Panc1 (cell line): ENCODE data around the gene RAB10. TPM values are rescaled to one million over a fixed set of nuclear protein-coding genes. Genes with fewer than 3 reads are reported as not detected.

Experiments
- ATAC-seq: fragments of 200-7000 bp; cut with Tn5 transposase; 2 replicates; pipeline ENCODE4 v1.9.1; 2020; ENCODE audit warnings: mild to moderate bottlenecking, moderate library complexity
- BruUV-seq: library from RNA; stranded (reverse); fragments of 400-500 nt; replicated peaks from 2 replicates; lab custom pipeline; 2021; lab: Mats Ljungman, UMichigan
- CTCF ChIA-PET: fragments of 300-600 bp; sonication (Branson Sonifier 250); formaldehyde crosslinking; loops from one replicate; lab custom pipeline; 2022; ENCODE audit warnings: antibody characterized with exemption; lab: Charles Lee
- POLR2A ChIA-PET: fragments of 300-600 bp; sonication (Branson Sonifier 250); formaldehyde crosslinking; loops from one replicate; lab custom pipeline; 2022; ENCODE audit warnings: antibody characterized with exemption; lab: Charles Lee
- DNase-seq: peaks from one replicate; pipeline ENCODE4 v3.0.0-alpha.2; 2010; ENCODE audit warnings: low read depth, low spot score
- H3K27ac ChIP-seq: 2 replicates; pipeline ENCODE4 v1.5.1; 2011; ENCODE audit warnings: mild to moderate bottlenecking, low read length, inconsistent platforms
- H3K27me3 ChIP-seq: fragments of 200-500 bp; sonication (Bioruptor generic); 2 replicates; pipeline ENCODE4 v1.6.0; 2014; ENCODE audit warnings: low read length, inconsistent platforms; ENCODE audit not compliant: control insufficient read depth, insufficient read depth
- H3K36me3 ChIP-seq: fragments of 200-500 bp; sonication (Bioruptor generic); 2 replicates; pipeline ENCODE4 v1.5.1; 2014; ENCODE audit warnings: inconsistent platforms, mild to moderate bottlenecking, low read length, moderate library complexity; ENCODE audit not compliant: control insufficient read depth, insufficient read depth
- H3K4me1 ChIP-seq: 2 replicates; pipeline ENCODE4 v1.5.1; 2011; ENCODE audit warnings: inconsistent platforms, mild to moderate bottlenecking, low read length, moderate library complexity; ENCODE audit not compliant: control insufficient read depth, insufficient read depth
- H3K4me3 ChIP-seq, 2 experiments: 2 replicates each; pipeline ENCODE4 v1.5.1; 2011 to 2012; ENCODE audit warnings: low read depth in 2 of 2, low read length in 2 of 2, mild to moderate bottlenecking in 2 of 2, inconsistent platforms in 1 of 2, moderate library complexity in 1 of 2
- H3K9me3 ChIP-seq: fragments of 200-500 bp; sonication (Bioruptor generic); 2 replicates; pipeline ENCODE4 v1.5.1; 2014; ENCODE audit warnings: low read depth, mild to moderate bottlenecking, inconsistent platforms, low read length, moderate library complexity; ENCODE audit not compliant: control insufficient read depth, insufficient read depth
- POLR2AphosphoS5 ChIP-seq: IDR thresholded peaks from 2 replicates; pipeline ENCODE4 v1.6.1; 2012; ENCODE audit warnings: mild to moderate bottlenecking, low read depth, low read length, moderate library complexity
- REST ChIP-seq, 2 experiments: IDR thresholded peaks; 2 replicates each; pipeline ENCODE4 v1.6.1; 2011 to 2012; ENCODE audit warnings: low read depth in 2 of 2, control low read depth in 1 of 2, low read length in 1 of 2, mild to moderate bottlenecking in 1 of 2, moderate library complexity in 1 of 2; ENCODE audit not compliant: insufficient read depth in 1 of 2
- SIN3A ChIP-seq: IDR thresholded peaks from 2 replicates; pipeline ENCODE4 v1.6.1; 2012; ENCODE audit warnings: low read depth, mild to moderate bottlenecking, low read length, moderate library complexity, borderline replicate concordance; ENCODE audit not compliant: insufficient read depth
- TCF7L2 ChIP-seq: IDR thresholded peaks from 2 replicates; pipeline ENCODE4 v1.6.1; 2011; ENCODE audit warnings: mild to moderate bottlenecking, low read depth, low read length, inconsistent platforms
- in situ Hi-C: cut with HindIII; loops from 2 replicates; pipeline ENCODE4 v1.10.0; 2016; ENCODE audit warnings: low sequenced_read_pairs, low pct_unique_long_range_greater_than_20kb
- intact Hi-C: fragments of 100-400 bp; cut with micrococcal nuclease; formaldehyde crosslinking; loops from one replicate; pipeline ENCODE4 v1.10.0; 2022; ENCODE audit not compliant: unreplicated experiment
- total RNA-seq: library from RNA; stranded (reverse); gene quantifications from one replicate; pipeline ENCODE4 v1.2.1, GENCODE V29; 2021; ENCODE audit not compliant: unreplicated experiment
- TF ChIP-seq, protein P1 (sequence below): fragments of 450-650 bp; IDR thresholded peaks from 2 replicates; pipeline ENCODE4 v1.5.1; 2017; ENCODE audit warnings: mild to moderate bottlenecking

RAB10 gene
- total RNA-seq, 1 experiment from 2014 or later = 208 TPM

- in situ Hi-C loops (no loop called here), intact Hi-C loops (no loop called here)
- H3K27ac ChIP-seq = no peak overlapping the region
- no peak overlapping the region for H3K4me3 ChIP-seq
- no TSS peak for BruUV-seq
- no peak for ATAC-seq
- CTCF ChIA-PET = interaction anchor here (0.6 kb wide), 1 partner anchor 318 kb away, joined by 4 read pairs; no protein-coding TSS in a partner anchor
- no peaks in the 10 kb centered on the region for H3K36me3 ChIP-seq
- no peaks in the 10 kb centered on the region for H3K27me3 ChIP-seq
- DNase-seq = no peak
- TF ChIP-seq SIN3A (no peak), REST (IDR thresholded peaks at IDR 0.05; ENCODE audit: insufficient read depth in 1 of 2, low read depth in 2 of 2, low read length in 1 of 2) (no peak), POLR2AphosphoS5 (no peak), TCF7L2 (no peak)
- TF ChIP-seq, protein P1, sequence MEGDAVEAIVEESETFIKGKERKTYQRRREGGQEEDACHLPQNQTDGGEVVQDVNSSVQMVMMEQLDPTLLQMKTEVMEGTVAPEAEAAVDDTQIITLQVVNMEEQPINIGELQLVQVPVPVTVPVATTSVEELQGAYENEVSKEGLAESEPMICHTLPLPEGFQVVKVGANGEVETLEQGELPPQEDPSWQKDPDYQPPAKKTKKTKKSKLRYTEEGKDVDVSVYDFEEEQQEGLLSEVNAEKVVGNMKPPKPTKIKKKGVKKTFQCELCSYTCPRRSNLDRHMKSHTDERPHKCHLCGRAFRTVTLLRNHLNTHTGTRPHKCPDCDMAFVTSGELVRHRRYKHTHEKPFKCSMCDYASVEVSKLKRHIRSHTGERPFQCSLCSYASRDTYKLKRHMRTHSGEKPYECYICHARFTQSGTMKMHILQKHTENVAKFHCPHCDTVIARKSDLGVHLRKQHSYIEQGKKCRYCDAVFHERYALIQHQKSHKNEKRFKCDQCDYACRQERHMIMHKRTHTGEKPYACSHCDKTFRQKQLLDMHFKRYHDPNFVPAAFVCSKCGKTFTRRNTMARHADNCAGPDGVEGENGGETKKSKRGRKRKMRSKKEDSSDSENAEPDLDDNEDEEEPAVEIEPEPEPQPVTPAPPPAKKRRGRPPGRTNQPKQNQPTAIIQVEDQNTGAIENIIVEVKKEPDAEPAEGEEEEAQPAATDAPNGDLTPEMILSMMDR = no peak
- H3K9me3 ChIP-seq = no peaks in the 10 kb centered on the region
- H3K4me1 ChIP-seq = no peaks in the 10 kb centered on the region
- POLR2A ChIA-PET = no interaction called here
These were observed 134.9 kb downstream of the RAB10 start for GRCh38 chr2:26168785-26169184.

GRCh38 chr2:26169226-26169625 is 135.3 kb downstream of the RAB10 start:
- no peaks in the 10 kb centered on the region for H3K9me3 ChIP-seq
- H3K27me3 ChIP-seq = no peaks in the 10 kb centered on the region
- H3K4me1 ChIP-seq = no peaks in the 10 kb centered on the region
- ATAC-seq = no peak
- BruUV-seq = no TSS peak
- H3K36me3 ChIP-seq = no peaks in the 10 kb centered on the region
- ChIA-PET CTCF (no interaction called here), POLR2A (no interaction called here)
- TF ChIP-seq, protein P1 = no peak
- no peak for TF ChIP-seq REST (IDR thresholded peaks at IDR 0.05; ENCODE audit: insufficient read depth in 1 of 2, low read depth in 2 of 2, low read length in 1 of 2)
- no peak for TF ChIP-seq POLR2AphosphoS5
- TF ChIP-seq SIN3A = no peak
- TF ChIP-seq TCF7L2 = no peak
- no peak overlapping the region for H3K4me3 ChIP-seq
- intact Hi-C loops (no loop called here), in situ Hi-C loops (no loop called here)
- DNase-seq = no peak
- H3K27ac ChIP-seq = no peak overlapping the region
